GDM1 (cell line): ENCODE results near the gene EPN2.
"Not testable (repeated sequence)": the region's sequence is repeated elsewhere in the genome, so short reads cannot be mapped to it uniquely, and the experiment has no call there.

ENCODE experiments used
- DNase-seq: peaks from one replicate; lab custom pipeline; 2025; lab: John Stamatoyannopoulos, UW

The EPN2 gene

GRCh38 chr17:19237139-19237388 is at the start of gene EPN2:
EPN2 (plus strand) TSS chr17:19237366; CDS start chr17:19283120, 45,754 bp downstream.
- DNase-seq = not testable (repeated sequence)

- not testable (repeated sequence) for DNase-seq
These were observed 49.0 kb upstream of the EPN2 start for GRCh38 chr17:19187883-19188869.

- not testable (repeated sequence) for DNase-seq
These were observed 48.1 kb upstream of the EPN2 start for GRCh38 chr17:19188870-19189708.

GRCh38 chr17:19189781-19190405 is 47.3 kb upstream of the EPN2 start:
- DNase-seq = not testable (repeated sequence)

- DNase-seq = not testable (repeated sequence)
These were observed 40.6 kb upstream of the EPN2 start for GRCh38 chr17:19196382-19197204.

GRCh38 chr17:19202448-19202847 is 34.7 kb upstream of the EPN2 start:
- DNase-seq = not testable (repeated sequence)

GRCh38 chr17:19203429-19203828 is 33.7 kb upstream of the EPN2 start:
- not testable (repeated sequence) for DNase-seq

- not testable (repeated sequence) for DNase-seq
These were observed 21.9 kb upstream of the EPN2 start for GRCh38 chr17:19215074-19215860.

- DNase-seq = not testable (repeated sequence)
These were observed 20.8 kb upstream of the EPN2 start for GRCh38 chr17:19216148-19216926.

GRCh38 chr17:19218914-19219313 is 18.3 kb upstream of the EPN2 start:
- not testable (repeated sequence) for DNase-seq

GRCh38 chr17:19219384-19219783 is 17.8 kb upstream of the EPN2 start:
- DNase-seq = not testable (repeated sequence)

- not testable (repeated sequence) for DNase-seq
These were observed 17.0 kb upstream of the EPN2 start for GRCh38 chr17:19220195-19220594.

- not testable (repeated sequence) for DNase-seq
These were observed 10.3 kb upstream of the EPN2 start for GRCh38 chr17:19226610-19227588.

- DNase-seq = not testable (repeated sequence)
These were observed 2.5 kb upstream of the EPN2 start for GRCh38 chr17:19234676-19235075.

GRCh38 chr17:19236351-19237138 is 621 bp upstream of the EPN2 start:
- not testable (repeated sequence) for DNase-seq

- no peak for DNase-seq
These were observed 412 bp downstream of the EPN2 start for GRCh38 chr17:19237389-19238166.

GRCh38 chr17:19238167-19238505 is 970 bp downstream of the EPN2 start:
- DNase-seq = no peak
